ENCODE data around the gene KPNA4. TPM values are rescaled to one million over a fixed set of nuclear protein-coding genes. Genes with fewer than 3 reads are reported as not detected.

KPNA4 gene, protein sequence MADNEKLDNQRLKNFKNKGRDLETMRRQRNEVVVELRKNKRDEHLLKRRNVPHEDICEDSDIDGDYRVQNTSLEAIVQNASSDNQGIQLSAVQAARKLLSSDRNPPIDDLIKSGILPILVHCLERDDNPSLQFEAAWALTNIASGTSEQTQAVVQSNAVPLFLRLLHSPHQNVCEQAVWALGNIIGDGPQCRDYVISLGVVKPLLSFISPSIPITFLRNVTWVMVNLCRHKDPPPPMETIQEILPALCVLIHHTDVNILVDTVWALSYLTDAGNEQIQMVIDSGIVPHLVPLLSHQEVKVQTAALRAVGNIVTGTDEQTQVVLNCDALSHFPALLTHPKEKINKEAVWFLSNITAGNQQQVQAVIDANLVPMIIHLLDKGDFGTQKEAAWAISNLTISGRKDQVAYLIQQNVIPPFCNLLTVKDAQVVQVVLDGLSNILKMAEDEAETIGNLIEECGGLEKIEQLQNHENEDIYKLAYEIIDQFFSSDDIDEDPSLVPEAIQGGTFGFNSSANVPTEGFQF
- 40.3 TPM for total RNA-seq

DNA sequence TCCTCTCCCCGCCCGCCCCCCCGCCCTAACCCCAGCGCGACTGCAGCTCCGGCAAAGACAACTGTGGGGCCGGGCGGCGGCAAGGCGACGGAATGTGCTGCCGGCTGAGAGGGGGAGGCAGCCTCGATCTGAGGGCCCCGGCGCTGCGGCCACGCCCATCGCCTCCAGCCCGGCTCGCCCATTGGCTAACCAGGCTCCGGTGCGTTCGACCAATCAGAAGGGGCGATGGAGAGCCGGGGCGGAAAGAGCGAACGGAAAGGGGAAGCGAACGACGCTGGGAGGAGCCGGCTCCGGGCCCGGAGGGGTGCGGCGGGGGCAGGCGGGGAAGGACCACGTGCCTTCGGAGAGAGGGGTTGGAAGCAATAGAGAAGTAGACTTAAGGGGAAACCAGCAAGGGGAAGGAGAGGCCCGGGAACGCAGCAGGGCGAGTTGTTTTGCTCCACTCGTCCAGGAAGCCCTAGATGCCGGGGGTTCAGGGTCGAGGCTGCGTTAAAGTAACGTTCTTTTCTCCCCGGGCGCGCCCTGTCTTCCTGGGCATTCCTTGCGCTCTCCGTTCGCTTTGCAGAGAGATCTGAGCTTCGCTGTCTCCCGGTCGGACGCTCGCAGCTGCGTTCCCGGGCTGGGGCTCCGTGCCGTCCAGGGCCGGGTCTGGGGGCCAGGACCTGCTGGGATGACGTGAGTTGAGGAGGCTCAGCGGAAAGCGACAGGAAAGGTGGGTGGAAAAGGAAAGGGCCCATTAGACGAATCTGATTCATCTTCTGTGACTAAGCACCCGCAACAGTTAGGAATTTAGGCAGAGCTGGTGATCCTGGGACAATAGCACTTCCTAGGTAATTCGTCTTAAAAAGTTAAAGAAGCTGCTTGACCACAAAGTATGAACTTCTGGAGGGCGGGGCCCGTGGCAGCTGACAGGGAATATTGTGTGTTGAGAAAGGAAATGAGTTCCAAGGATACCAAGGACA, at the start of gene KPNA4:
Gene KPNA4 (minus strand): TSS at position 130 of the 962 bp plus-strand sequence. CDS start 289 bp downstream, outside the sequence.

GRCh38 chr3:160449636-160450598, 115.5 kb downstream of the KPNA4 start, which contains the start of gene TRIM59:
TRIM59 (minus strand) TSS chr3:160449786; CDS start chr3:160439183, 10,603 bp downstream.

Small RNA genes within 50 kb of the gene (small RNA-seq; reads per million reads assigned to genes)
- not detected for gene RNU7-136P (ENCODE audit: low replicate concordance)

Other genes with a start within 250 kb of the KPNA4 start
- 36.3 TPM for gene IFT80, start 166.3 kb downstream of the KPNA4 start, total RNA-seq
- 77.5 TPM for gene SMC4, start 165.9 kb downstream of the KPNA4 start, total RNA-seq
- gene TRIM59, start 115.8 kb downstream of the KPNA4 start, total RNA-seq, result 15.9 TPM
- gene ARL14, start 111.6 kb upstream of the KPNA4 start, total RNA-seq, result not detected
- 17.7 TPM for gene PPM1L, start 190.7 kb upstream of the KPNA4 start, total RNA-seq